Neural progenitor cell (in vitro differentiated cells): ENCODE measurements around the gene SIL1.

Experiments
- EZH2 ChIP-seq: fragments of 200-600 bp; sonication (generic); IDR thresholded peaks from 2 replicates; pipeline ENCODE4 v1.6.1; 2017; ENCODE audit warnings: antibody characterized with exemption, mild to moderate bottlenecking, moderate library complexity
- TF ChIP-seq, protein P1 (sequence below): fragments of 200-600 bp; sonication (generic); IDR thresholded peaks from 2 replicates; pipeline ENCODE4 v1.5.1; 2017; ENCODE audit warnings: antibody characterized with exemption, mild to moderate bottlenecking

DNA sequence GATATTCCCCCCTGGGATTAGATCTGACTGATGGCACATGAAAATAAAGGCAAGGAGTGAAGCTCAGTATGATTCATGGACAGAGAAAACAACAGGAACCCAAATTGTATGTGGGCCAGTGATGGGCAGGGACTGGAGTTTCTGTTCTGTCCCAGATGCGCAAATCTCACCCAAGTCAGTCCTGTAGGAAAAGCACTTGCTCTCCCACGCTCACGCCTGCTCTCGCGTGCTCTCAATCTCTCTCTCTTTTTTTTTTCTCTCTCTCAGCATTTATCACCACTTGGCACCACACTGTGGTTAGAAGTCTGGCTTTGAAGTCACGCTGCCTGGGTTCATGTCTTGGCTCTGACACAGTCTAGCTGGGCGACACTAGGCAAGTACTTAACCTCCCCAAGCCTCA is 216.6 kb downstream of the SIL1 start:
- TF ChIP-seq, protein P1, sequence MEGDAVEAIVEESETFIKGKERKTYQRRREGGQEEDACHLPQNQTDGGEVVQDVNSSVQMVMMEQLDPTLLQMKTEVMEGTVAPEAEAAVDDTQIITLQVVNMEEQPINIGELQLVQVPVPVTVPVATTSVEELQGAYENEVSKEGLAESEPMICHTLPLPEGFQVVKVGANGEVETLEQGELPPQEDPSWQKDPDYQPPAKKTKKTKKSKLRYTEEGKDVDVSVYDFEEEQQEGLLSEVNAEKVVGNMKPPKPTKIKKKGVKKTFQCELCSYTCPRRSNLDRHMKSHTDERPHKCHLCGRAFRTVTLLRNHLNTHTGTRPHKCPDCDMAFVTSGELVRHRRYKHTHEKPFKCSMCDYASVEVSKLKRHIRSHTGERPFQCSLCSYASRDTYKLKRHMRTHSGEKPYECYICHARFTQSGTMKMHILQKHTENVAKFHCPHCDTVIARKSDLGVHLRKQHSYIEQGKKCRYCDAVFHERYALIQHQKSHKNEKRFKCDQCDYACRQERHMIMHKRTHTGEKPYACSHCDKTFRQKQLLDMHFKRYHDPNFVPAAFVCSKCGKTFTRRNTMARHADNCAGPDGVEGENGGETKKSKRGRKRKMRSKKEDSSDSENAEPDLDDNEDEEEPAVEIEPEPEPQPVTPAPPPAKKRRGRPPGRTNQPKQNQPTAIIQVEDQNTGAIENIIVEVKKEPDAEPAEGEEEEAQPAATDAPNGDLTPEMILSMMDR = no peak
- TF ChIP-seq EZH2 = no peak
